HG03060 (cell line): ENCODE results near the gene RNFT2.

Source experiments
- ATAC-seq: cut with Tn5 transposase; IDR thresholded peaks from one replicate; pipeline ENCODE4 v1.9.1; 2021; ENCODE audit warnings: low read depth, moderate number of reproducible peaks; ENCODE audit not compliant: unreplicated experiment

The RNFT2 gene

DNA sequence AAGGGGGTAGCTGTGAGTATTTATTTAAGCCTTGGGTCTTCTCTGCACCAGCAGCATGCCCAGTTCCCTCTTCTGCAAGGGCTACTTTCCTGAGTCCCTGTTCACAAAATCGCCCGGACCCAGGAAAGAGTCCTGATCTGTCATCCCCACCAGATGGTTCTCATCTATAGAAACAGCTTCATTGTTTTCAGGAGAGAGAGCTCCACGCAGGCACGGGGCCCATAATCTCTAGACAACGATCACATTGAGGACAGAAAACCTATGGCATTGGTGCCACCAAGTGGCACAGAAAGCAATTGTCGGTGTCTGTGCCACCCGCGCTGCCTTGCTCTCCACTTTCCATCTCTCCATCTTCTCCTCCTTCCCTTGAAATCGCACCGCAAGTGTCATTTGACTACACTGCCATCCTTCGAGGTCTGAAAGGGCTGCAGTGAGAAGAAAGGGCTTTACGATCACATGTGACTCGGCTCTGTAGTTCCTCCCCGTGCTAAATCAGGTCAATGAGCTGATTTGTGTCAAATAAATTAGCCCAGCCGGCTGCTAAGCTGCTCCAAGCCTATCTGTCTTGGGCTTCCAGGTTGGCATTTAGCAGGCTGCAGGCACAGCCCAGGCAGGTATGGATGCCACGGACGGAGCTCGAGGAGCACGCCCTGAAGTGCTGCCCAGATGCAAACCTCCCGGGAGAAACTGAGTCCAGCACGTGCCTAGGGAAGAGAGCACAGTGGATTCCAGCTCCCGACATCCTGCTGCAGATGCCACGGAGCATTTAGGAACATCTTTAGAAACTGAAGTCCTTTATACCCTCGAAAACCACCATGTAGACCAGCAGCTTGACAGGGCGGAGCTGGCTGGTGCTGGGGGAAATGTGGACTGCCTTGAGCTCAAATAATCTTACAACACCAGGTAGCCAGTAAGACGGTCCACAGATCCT is 29.0 kb upstream of the RNFT2 start:
- ATAC-seq: no peak

DNA sequence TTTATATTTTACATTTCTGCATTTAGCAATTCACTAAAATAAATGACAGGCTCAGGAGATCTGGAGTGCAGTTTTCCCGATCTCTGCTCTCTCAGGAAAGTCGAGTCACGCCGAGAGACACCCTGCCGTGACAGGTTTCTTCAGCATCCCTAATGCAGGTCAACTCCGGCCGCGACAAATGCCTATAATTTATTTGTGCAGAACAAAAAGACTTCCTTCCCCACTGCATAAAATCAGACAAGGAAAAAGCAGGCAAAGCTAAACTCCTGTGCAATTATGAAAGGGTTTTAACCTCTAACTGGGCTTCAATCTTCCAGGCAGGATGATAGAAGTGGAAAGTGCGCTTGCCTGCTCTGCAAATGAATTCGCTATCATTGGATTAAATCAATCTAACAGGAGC is 28.3 kb upstream of the RNFT2 start:
- ATAC-seq: no peak

DNA sequence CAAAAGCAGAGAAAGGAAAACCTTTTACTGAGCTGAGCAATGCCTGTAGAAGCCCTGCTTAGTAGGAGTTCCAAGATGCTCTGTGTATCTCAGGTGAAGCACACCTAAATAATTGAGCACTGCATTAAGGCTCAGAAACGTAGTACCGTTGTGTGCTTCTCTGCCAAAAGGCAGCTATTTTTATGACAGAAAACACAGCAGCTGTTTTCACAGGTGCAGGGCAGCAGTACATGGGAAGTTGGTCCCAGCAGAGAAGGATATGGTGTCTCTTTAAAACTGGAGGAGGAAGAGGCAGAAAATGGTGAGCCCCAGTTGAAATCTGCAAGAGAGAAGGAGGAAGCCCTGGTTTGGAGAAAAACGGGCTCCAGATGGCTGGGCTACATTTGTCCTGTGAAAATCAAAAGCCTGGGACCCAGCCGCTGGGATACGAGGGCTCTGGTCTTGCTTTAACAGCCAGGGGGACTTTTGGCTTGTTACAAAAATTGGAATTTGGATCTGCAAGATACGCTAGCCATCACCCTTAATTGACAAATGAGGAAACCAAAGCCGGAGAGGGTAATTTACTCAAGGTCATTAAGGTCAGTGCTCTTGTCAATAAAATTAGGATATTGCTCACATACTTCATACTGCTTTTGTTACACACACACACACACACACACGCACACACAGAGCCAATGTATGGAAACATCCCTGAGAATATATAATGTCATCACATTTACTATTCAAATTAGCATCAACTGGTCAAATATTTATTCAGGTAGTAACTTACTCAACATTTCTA is 27.6 kb upstream of the RNFT2 start:
- ATAC-seq: no peak

DNA sequence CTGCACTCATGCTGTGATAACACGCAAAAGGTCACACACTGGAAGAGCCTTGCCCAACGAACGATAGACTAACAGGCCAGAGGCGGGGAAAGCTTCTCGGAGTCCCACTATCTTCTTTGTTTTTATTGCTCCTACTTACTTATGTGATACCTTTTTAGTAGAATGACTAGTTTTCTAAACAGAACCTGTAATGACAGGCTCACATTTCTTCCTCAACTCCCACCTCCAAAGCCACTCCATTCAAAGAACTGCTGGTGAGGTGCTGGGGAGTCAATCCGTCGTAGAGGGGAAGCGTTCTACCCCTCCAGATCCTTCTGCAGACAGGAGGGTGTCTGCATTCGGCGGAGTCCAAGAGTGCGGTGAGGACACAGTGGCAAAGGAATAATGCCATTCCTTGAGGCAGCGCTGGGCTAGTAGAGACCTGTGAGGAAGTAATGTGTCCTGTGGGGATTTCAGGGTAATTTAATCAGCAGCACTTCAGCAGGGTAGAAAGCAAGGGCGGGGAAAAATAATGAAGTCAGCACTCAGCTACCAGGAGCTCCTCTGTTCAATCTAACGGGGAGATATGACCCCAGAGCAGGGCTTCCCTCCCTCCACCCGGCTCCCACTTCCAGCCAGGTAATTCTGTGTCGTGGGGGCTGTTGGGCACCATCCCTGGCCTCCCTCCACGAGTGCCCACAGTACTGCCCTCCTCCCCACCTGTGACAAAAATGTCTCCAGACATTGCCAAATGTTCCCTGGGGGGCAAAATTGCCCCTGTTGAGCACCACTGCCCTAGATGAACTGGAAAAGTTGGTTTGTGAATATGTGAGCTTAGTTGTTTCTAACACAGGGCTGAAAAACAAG is 25.4 kb upstream of the RNFT2 start:
- no peak for ATAC-seq

DNA sequence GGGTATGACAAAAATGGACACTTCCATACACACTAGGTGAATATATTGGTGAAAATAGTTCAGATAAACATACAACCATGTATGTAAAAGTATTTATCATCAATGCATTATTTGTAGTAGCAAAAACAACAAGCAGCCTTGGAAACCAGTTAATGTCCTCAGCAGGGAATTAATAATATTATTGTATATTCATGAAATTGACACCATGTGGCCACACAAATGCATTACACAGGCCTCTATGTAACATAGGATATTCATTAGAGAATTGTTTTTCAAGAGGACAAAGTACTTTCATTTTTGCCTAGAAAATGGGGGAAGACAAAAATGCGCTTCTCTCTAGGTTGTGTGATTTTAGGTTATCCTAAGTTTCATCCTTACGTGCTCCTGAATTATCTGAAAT is 24.6 kb upstream of the RNFT2 start:
- ATAC-seq: no peak

DNA sequence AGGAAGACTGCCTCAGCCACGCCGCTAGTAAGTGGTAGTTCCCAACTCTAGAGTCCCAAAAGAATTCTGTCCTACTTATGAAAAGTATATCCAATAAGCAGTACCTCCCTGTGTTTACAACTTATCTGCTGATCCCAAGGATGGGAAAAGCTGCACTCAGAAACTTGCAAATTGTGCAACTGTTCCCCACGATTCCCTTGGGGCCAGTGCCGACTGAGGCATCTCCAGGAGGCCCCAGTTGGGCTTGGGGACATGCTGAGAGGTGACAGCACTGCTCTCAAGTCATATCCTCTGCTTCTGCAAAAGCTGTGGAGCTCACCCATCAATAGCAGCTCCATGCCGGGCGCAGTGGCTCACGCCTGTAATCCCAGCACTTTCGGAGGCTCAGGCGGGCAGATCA is 23.9 kb upstream of the RNFT2 start:
- ATAC-seq: no peak

DNA sequence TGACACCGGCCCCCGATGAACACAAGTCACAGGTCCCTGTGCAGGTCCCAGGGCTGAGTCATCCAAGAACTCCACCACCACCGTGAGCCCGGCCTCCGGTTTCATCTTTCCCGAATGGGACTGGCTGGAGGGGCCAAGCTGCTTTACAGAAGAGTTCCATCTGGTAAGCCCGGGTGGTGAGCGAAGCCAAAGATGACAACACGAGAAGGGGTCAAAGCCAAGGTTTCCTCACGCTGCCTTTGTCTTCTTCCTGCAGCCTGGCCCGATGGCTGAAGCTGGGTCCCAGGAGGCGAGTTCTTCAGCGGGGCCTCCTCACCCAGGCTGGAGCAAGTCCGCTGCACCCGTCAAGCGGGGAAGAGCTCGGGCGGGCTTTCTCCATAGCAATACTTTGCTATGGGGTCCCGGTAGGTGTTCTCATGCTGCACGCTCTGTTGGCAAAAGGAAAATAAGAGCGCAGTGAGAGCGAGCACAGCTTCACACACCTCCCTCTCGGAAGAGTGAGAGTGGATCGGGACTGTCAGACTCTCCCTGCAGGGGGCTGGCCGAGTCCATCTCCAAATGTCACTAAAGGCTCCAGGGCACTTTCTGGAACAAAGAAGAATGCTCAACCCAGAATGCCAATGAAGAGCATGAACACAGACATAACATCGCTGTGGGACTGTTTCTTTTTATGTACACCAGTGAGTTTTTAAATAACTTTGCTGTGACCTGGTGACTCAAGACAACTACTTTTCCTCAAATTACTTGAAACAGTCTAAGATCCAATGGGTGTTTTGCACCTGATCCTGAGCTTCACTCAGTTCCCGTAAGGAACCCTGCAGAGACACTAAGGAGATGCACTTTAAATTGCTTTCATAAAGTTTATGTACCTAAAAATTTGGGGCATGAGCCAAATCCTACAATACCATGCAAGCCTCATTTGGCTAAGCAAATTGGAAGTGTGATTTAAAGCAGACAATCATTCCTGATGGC is 20.4 kb upstream of the RNFT2 start:
- ATAC-seq: no peak

DNA sequence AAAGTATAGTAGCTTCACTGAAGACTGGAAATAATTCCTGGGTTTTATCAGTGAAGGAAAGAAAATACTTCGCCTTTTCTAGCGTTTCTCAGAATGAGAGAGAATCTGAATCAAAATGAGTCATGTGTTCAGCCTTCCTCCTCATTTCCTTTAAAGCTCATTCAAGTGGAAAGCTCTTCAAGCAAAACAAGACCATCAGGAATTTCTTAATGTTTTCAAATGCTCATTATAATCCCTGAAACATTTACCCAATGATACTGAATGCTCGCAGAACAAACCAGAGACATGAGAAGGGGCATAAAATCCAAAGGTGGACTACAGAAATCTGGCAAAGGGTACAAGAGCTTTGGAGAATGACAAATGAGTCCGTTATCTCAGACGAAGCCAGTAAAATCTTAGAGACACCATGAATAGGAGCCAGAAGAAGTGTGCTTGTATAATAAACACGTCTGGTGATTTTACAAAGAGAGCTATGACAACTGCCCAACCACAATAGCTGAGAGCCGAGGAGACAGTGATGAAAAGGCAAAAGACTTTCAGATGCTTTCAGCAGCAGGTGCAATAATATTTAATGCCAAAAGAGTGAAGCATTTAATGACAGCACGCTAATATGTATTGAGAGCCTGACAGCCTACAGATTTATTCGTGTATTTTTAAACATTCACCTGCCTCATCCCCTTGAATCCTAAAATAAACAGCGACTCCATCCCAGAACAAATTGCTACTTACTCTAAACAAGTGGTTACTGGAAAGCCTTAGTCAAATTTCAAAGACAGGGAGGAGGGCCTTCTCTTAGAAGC is 19.3 kb upstream of the RNFT2 start:
- no peak for ATAC-seq

DNA sequence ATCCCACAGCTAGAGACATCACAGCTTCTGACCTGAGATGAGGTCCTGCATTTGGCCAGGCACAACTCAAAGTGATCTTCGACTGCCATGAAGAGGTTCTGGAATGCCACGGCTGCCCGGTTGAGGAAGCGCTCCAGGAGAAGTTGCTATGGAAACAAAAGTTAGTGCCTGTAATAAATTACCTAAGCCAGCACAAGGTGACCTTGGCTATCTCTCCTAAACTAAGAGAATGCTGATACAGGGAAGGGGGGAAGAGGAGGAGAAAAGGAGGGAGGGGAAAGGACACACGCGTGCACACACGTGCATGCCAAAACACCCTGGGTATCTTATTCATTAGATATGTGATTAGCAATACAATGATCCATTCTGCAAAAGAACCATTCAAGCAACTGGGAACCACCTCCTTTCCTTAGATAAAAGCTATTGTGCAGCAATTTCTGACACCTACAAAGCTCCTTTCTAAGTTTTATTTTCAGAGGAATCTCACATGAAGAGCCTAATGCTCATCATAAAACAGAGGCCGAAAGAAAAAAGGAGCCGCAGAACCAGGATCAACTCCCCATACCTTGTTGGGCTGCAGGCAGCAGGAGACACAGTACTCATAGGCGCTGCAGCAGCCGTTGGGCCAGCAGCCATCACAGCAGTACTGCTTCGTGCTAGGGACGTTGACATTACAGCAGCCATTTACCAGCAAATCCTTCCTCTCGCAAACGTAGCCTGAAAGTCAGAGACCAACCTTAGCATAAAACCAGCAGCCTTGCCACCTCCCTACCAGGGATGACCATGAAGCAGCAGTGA is 18.2 kb upstream of the RNFT2 start:
- no peak for ATAC-seq

DNA sequence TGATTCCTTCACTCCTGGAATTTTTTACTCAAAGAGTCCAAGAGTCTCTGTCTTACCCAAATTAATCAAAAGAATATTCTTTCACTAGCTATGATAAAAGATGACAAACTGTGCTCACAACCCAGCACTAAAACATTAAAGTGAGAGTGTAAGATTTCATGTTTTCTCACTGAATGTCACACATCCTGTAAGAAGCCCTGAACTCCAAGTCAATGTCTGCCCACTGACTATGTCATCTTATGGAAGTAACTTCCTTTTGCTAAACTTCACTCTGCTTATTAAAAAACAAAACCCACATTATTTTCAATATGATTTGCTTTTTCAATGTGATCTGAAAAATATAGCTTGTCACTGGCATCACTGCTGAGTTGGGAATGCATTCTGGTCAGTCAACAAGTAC is 15.9 kb upstream of the RNFT2 start:
- ATAC-seq: no peak

DNA sequence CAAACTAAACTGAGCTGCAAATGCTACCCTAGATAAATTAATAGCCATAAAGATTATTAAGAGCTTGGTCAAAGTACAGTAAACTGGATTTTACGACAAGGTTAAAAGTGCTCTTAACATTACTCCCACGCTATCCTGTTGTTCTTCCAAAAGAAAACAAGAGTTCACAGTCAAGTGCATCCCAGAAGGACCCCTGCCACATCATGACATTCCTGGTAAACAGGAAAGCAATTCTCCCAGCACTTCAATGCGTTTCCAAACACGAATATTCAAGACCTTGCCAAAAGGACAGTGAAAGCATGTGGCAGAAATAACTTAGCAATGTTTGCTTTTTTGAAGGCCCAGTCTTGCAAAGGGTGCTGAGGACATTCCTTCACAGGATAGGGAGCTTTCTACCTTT is 11.4 kb upstream of the RNFT2 start:
- no peak for ATAC-seq

DNA sequence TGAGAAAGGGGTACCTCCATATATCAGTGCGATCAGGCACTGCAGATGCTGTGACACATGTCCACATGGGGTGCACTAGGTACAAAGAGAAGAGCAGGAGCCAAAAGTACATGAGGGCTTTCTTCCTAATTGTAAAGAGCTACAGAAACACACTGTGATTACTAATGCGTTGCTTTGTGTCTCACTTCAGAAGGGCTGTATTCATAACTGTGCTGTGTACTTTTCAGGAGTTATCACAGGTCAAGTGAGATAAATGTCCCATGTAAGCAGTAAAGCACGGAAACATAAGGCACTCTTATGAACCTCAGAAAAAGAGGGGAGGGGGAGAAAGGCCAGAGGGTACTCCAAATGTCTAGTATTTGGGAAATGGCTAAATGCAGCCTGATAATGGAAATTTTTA is 10.9 kb upstream of the RNFT2 start:
- no peak for ATAC-seq

DNA sequence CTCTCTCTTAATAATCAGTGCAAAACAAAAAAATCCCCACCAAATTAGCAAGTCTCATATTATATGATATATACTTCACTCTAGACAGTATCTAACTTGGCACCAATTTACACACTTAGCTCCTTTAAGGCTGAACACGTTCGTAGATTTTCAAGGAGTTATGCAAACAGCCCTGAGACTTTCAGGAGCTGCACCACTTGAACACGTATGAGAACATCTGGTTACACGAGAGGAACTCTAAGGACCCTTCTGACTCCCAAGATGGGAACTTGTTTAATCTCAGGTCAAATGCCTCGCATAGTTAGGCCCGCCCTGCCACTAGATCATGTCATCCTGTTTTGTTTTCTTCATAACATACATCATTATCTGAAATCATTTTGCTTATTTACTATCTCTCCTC is 10.2 kb upstream of the RNFT2 start:
- no peak for ATAC-seq

DNA sequence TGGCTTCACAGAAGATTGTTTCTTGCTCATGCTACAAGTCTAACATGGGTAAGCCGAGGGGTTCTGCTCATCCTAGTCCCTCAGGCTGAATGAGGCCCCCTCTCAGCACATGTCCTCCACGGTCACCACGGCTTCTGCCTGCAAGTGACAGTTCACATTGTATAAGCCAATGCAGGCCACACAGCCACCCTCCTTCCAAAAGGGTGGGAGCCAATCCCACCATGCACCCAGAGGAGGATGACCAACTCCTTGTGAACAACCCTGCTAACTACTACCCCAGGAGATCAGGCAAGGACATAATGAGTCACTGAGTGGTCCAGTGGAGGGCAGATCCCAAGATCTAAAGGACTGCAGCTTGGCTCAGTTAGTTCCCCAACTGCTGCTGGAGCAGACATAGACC is 6.3 kb upstream of the RNFT2 start:
- ATAC-seq: no peak

DNA sequence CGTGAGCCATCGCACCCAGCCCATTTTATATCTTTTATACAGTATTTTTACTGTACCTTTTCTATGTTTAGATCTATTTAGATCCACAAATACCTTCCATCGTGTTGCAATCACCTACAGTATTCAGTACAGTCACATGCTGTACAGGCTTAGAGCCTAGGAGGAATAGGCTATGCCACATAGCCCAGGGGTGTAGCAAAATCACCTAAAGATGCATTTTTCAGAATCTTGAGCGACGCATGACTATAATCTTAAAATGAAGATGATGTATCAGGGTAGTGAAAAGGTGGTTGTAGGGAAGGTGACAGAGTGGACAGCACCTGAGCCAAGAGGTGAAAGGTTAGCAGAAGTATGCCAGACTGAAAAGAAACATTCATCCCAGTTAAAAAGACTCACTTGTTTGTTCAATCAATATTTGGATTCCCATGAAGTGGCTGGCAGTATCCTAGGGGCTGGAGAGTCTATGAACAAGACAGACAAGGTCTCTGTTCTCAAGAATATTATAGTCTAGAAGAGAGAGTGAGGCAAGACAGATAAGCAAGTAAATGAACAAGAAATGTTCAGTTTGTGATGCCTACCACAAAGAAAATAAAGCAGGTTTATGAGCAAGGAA is 3.9 kb upstream of the RNFT2 start:
- no peak for ATAC-seq

DNA sequence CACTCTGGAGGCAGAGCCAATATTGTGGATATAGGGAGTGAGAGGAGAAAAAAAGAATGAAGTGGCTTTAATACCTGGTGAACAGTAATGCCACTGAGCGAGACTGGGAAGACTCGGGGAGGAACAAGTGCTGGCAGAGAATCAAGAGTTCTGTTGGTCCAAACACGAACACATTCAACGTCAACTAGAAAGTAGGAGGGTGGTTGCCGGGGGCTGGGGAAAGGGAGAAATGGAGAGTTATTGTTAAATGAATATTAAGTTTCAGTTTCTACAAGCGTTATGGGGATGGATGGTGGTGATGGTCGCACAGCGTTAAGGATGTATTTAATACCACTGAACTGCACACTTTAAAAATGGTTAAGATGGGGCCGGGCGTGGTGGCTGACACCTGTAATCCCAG is 3.0 kb upstream of the RNFT2 start:
- ATAC-seq: no peak

DNA sequence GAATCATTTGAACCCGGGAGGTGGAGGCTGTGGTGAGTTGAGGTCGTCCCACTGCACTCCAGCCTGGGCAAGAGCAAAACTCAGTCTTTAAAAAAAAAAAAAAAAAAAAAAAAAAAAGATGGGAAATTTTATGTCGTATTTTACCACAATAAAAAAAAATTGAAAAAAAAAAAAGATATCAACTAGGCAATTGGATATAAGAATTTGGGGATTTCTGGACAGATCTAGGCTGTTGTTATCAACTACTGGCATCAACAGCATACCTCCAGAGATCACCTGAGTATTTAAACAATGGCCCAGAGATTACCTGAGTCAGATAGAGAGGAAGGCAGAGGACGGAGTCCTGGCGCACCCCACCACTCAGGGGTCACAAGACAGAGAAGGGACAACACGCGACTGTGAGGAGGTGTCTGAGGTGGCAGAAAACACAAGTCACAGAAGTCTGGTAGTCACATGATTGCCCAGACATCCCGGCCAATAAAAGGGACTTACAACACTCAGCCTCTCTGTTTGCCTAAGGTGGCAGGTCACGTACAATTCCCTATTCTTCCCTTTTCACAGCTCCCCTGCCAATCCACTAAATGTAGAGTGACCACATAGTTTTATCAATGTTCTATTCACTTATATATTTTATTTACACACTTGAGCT is 2.0 kb upstream of the RNFT2 start:
- no peak for ATAC-seq
